ENCODE measurements around the gene LNX1.

Gene LNX1

GRCh38 chr4:53507058-53507457 lies 84.2 kb downstream of the LNX1 start:
- H3K4me3 ChIP-seq (replicated peaks; ENCODE audit: insufficient read depth, low read length), result no peak overlapping the region
- no peak for DNase-seq (ENCODE audit: low read depth in 1 of 2, low spot score in 1 of 2)
- TF ChIP-seq REST (IDR thresholded peaks at IDR 0.05; ENCODE audit: insufficient replicate concordance, low read depth) (no peak), GABPA (IDR thresholded peaks at IDR 0.05; ENCODE audit: low read depth) (no peak), POLR2AphosphoS5 (IDR thresholded peaks at IDR 0.05; ENCODE audit: low read depth) (no peak), CTCF (IDR thresholded peaks at IDR 0.05; ENCODE audit: insufficient read depth, low read length) (no peak), SPI1 (IDR thresholded peaks at IDR 0.05; ENCODE audit: borderline replicate concordance, low read depth) (no peak)
- H3K27ac ChIP-seq (replicated peaks), result no peak overlapping the region
- H3K27me3 ChIP-seq (ENCODE audit: insufficient read depth, poor library complexity, severe bottlenecking), result no peaks in the 10 kb centered on the region

GRCh38 chr4:53505947-53506346 lies 85.3 kb downstream of the LNX1 start:
- Histone ChIP-seq H3K27ac (replicated peaks) (no peak overlapping the region), H3K27me3 (ENCODE audit: insufficient read depth, poor library complexity, severe bottlenecking) (no peaks in the 10 kb centered on the region), H3K4me3 (replicated peaks; ENCODE audit: insufficient read depth, low read length) (no peak overlapping the region)
- DNase-seq (ENCODE audit: low read depth in 1 of 2, low spot score in 1 of 2), result no peak
- no peak for TF ChIP-seq CTCF (IDR thresholded peaks at IDR 0.05; ENCODE audit: insufficient read depth, low read length)
- TF ChIP-seq GABPA (IDR thresholded peaks at IDR 0.05; ENCODE audit: low read depth), result no peak
- TF ChIP-seq POLR2AphosphoS5 (IDR thresholded peaks at IDR 0.05; ENCODE audit: low read depth), result no peak
- TF ChIP-seq REST (IDR thresholded peaks at IDR 0.05; ENCODE audit: insufficient replicate concordance, low read depth), result no peak
- TF ChIP-seq SPI1 (IDR thresholded peaks at IDR 0.05; ENCODE audit: borderline replicate concordance, low read depth), result no peak

- DNase-seq (ENCODE audit: low read depth in 1 of 2, low spot score in 1 of 2), result no peak
- Histone ChIP-seq H3K27me3 (ENCODE audit: insufficient read depth, poor library complexity, severe bottlenecking) (no peaks in the 10 kb centered on the region), H3K4me3 (replicated peaks; ENCODE audit: insufficient read depth, low read length) (no peak overlapping the region)
Measured at GRCh38 chr4:53502094-53502493, 89.2 kb downstream of the LNX1 start.

More at GRCh38 chr4:53502094-53502493, 89.2 kb downstream of the LNX1 start:
- H3K27ac ChIP-seq (replicated peaks), result no peak overlapping the region
- TF ChIP-seq SPI1 (IDR thresholded peaks at IDR 0.05; ENCODE audit: borderline replicate concordance, low read depth), result no peak
- no peak for TF ChIP-seq POLR2AphosphoS5 (IDR thresholded peaks at IDR 0.05; ENCODE audit: low read depth)
- no peak for TF ChIP-seq REST (IDR thresholded peaks at IDR 0.05; ENCODE audit: insufficient replicate concordance, low read depth)
- TF ChIP-seq GABPA (IDR thresholded peaks at IDR 0.05; ENCODE audit: low read depth), result no peak
- TF ChIP-seq CTCF (IDR thresholded peaks at IDR 0.05; ENCODE audit: insufficient read depth, low read length), result no peak

Data from HL-60 (cell line).